Measurements from ENCODE around the gene DOCK2. TPM values are rescaled to one million over a fixed set of nuclear protein-coding genes. Genes with fewer than 3 reads are reported as not detected.

The DOCK2 gene
- polyA plus RNA-seq, 1 donor (not counting 4 experiments of a cell fraction or from before 2014, with no cell fraction given): 0.21 TPM

- Histone ChIP-seq H3K27me3 (ENCODE audit: control insufficient read depth, extremely low read depth, insufficient read depth, low read length) (no peaks in the 10 kb centered on the region), H3K4me1 (ENCODE audit: control insufficient read depth, extremely low read depth, insufficient read depth, low read length) (no peaks in the 10 kb centered on the region), H3K9ac (ENCODE audit: control insufficient read depth, extremely low read depth, insufficient read depth, low read length) (no peak overlapping the region), H3K4me3 (ENCODE audit: control insufficient read depth in 2 of 3, extremely low read depth in 1 of 3, insufficient read depth in 2 of 3, low read depth in 1 of 3, low read length in 3 of 3) (no peak overlapping the region), H2AFZ (ENCODE audit: control insufficient read depth, low read length) (no peak overlapping the region), H3K79me2 (ENCODE audit: control insufficient read depth, insufficient read depth, low read length) (no peaks in the 10 kb centered on the region), H4K20me1 (ENCODE audit: control insufficient read depth, extremely low read depth, insufficient read depth, low read length) (no peaks in the 10 kb centered on the region), H3K27ac (ENCODE audit: control insufficient read depth, insufficient read depth, low read length) (no peak overlapping the region), H3K9me3 (ENCODE audit: control insufficient read depth, low read depth, low read length) (no peaks in the 10 kb centered on the region), H3K36me3 (ENCODE audit: control insufficient read depth in 2 of 2, extremely low read depth in 1 of 2, insufficient read depth in 2 of 2, low read length in 2 of 2) (no peaks in the 10 kb centered on the region), H3K4me2 (ENCODE audit: control insufficient read depth, extremely low read depth, insufficient read depth, low read depth, low read length) (no peak overlapping the region), H3K9me1 (ENCODE audit: control insufficient read depth, extremely low read depth, insufficient read depth, low read length) (no peaks in the 10 kb centered on the region)
- TF ChIP-seq EZH2 (IDR thresholded peaks at IDR 0.05; ENCODE audit: low read length) (no peak), CTCF (optimal IDR thresholded peaks at IDR 0.05 in 1 of 3, IDR thresholded peaks at IDR 0.05 in 1 of 3, conservative IDR thresholded peaks at IDR 0.05 in 1 of 3; ENCODE audit: extremely low read depth in 1 of 3, insufficient read depth in 2 of 3, low read length in 3 of 3) (no peak)
- FAIRE-seq (no peak), DNase-seq (ENCODE audit: low read depth, low spot score) (no peak)
- dilution Hi-C loops (cut with MboI; ENCODE audit: extremely low pct_ligation_motif_present, low sequenced_read_pairs): no loop called here
Observed at GRCh38 chr5:169777159-169777558, 140.1 kb downstream of the DOCK2 start.

GRCh38 chr5:169778622-169779596 lies 141.8 kb downstream of the DOCK2 start:
- Histone ChIP-seq H3K4me3 (ENCODE audit: control insufficient read depth in 2 of 3, extremely low read depth in 1 of 3, insufficient read depth in 2 of 3, low read depth in 1 of 3, low read length in 3 of 3) (no peak overlapping the region), H3K9ac (ENCODE audit: control insufficient read depth, extremely low read depth, insufficient read depth, low read length) (no peak overlapping the region), H3K27ac (ENCODE audit: control insufficient read depth, insufficient read depth, low read length) (no peak overlapping the region), H3K79me2 (ENCODE audit: control insufficient read depth, insufficient read depth, low read length) (no peaks in the 10 kb centered on the region), H3K27me3 (ENCODE audit: control insufficient read depth, extremely low read depth, insufficient read depth, low read length) (no peaks in the 10 kb centered on the region), H3K36me3 (ENCODE audit: control insufficient read depth in 2 of 2, extremely low read depth in 1 of 2, insufficient read depth in 2 of 2, low read length in 2 of 2) (no peaks in the 10 kb centered on the region), H3K4me1 (ENCODE audit: control insufficient read depth, extremely low read depth, insufficient read depth, low read length) (no peaks in the 10 kb centered on the region), H2AFZ (ENCODE audit: control insufficient read depth, low read length) (no peak overlapping the region), H3K9me3 (ENCODE audit: control insufficient read depth, low read depth, low read length) (no peaks in the 10 kb centered on the region), H3K9me1 (ENCODE audit: control insufficient read depth, extremely low read depth, insufficient read depth, low read length) (no peaks in the 10 kb centered on the region), H3K4me2 (ENCODE audit: control insufficient read depth, extremely low read depth, insufficient read depth, low read depth, low read length) (no peak overlapping the region), H4K20me1 (ENCODE audit: control insufficient read depth, extremely low read depth, insufficient read depth, low read length) (no peaks in the 10 kb centered on the region)
- dilution Hi-C loops (cut with MboI; ENCODE audit: extremely low pct_ligation_motif_present, low sequenced_read_pairs): no loop called here
- no peak for DNase-seq (ENCODE audit: low read depth, low spot score)
- no peak for FAIRE-seq
- TF ChIP-seq EZH2 (IDR thresholded peaks at IDR 0.05; ENCODE audit: low read length) (no peak), CTCF (optimal IDR thresholded peaks at IDR 0.05 in 1 of 3, IDR thresholded peaks at IDR 0.05 in 1 of 3, conservative IDR thresholded peaks at IDR 0.05 in 1 of 3; ENCODE audit: extremely low read depth in 1 of 3, insufficient read depth in 2 of 3, low read length in 3 of 3) (no peak)

Measured in keratinocyte (primary cell).